ENCODE data around the gene OR4N5.

OR4N5 gene

DNA sequence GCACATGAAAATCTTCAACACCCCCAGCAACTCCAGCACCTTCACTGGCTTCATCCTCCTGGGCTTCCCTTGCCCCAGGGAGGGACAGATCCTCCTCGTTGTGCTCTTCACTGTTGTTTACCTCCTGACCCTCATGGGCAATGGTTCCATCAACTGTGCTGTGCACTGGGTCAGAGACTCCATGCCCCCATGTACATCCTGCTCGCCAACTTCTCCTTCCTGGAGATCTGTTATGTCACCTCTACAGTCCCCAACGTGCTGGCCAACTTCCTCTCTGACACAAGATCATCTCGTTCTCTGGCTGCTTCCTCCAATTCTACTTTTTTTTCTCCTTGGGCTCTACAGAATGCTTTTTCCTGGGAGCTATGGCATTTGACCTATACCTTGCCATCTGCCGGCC, 40.6 kb downstream of the OR4N5 start:
- Histone ChIP-seq H3K27me3 (ENCODE audit: control insufficient read depth in 1 of 2, insufficient read depth in 1 of 2, low read length in 2 of 2) (no peaks in the 10 kb centered on the region), H3K27ac (ENCODE audit: low read length, poor library complexity, severe bottlenecking) (no peak overlapping the region), H2BK5ac (ENCODE audit: low read depth, low read length, poor library complexity, severe bottlenecking) (no peak overlapping the region), H3K4ac (ENCODE audit: low read depth in 1 of 2, low read length in 2 of 2) (no peak overlapping the region), H2AK5ac (ENCODE audit: low read length, severe bottlenecking) (no peak overlapping the region), H3K23ac (ENCODE audit: low read length in 2 of 2) (no peak overlapping the region), H3K9me3 (ENCODE audit: control insufficient read depth, low read length) (no peaks in the 10 kb centered on the region), H3K9ac (ENCODE audit: low read length) (no peak overlapping the region), H2BK15ac (ENCODE audit: low read depth, poor library complexity, severe bottlenecking) (no peak overlapping the region), H3K4me1 (ENCODE audit: control insufficient read depth, insufficient read depth, low read depth, low read length) (no peaks in the 10 kb centered on the region), H4K91ac (ENCODE audit: low read length) (no peak overlapping the region), H3K4me3 (ENCODE audit: insufficient read depth in 1 of 2, low read depth in 1 of 2, low read length in 2 of 2) (no peak overlapping the region), H3K4me2 (ENCODE audit: low read length, poor library complexity, severe bottlenecking) (no peak overlapping the region), H2BK12ac (ENCODE audit: low read length in 2 of 2) (no peak overlapping the region), H3K18ac (ENCODE audit: low read depth in 1 of 2, low read length in 2 of 2) (no peak overlapping the region), H4K8ac (ENCODE audit: low read length) (no peak overlapping the region), H2AFZ (ENCODE audit: low read depth, low read length) (no peak overlapping the region), H3K79me1 (replicated peaks; ENCODE audit: low read length, poor library complexity, severe bottlenecking) (no peaks in the 10 kb centered on the region), H2BK120ac (ENCODE audit: low read depth, low read length) (no peak overlapping the region), H3K14ac (ENCODE audit: low read length in 2 of 2) (no peak overlapping the region), H3K36me3 (ENCODE audit: control insufficient read depth in 1 of 2, insufficient read depth in 2 of 2, low read depth in 1 of 2, low read length in 2 of 2) (no peaks in the 10 kb centered on the region)
- WGBS: 38% methylated on average over 5 of the region's 5 CpGs
- no peak for DNase-seq

DNA sequence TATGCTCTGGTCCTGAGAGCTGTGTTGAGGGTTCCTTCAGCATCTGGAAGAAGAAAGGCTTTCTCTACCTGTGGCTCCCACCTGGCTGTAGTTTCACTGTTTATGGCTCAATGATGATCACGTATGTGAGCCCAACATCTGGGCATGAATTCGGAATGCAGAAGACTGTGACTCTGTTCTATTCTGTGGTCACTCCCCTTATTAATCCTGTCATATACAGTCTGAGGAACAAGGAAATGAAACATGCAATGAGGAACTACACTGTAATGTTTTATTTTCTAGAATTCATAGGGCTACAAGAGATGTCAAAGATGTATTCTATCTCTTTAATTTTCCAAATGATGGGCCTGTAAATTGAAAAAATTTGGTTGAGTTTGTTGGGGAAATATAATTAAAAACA, 41.3 kb downstream of the OR4N5 start:
- no peak overlapping the region for H3K18ac ChIP-seq (ENCODE audit: low read depth in 1 of 2, low read length in 2 of 2)
- no peak overlapping the region for H2BK12ac ChIP-seq (ENCODE audit: low read length in 2 of 2)
- H3K27ac ChIP-seq (ENCODE audit: low read length, poor library complexity, severe bottlenecking): no peak overlapping the region
- no peak overlapping the region for H3K4me3 ChIP-seq (ENCODE audit: insufficient read depth in 1 of 2, low read depth in 1 of 2, low read length in 2 of 2)
- H4K8ac ChIP-seq (ENCODE audit: low read length): no peak overlapping the region
- H3K4me1 ChIP-seq (ENCODE audit: control insufficient read depth, insufficient read depth, low read depth, low read length): no peaks in the 10 kb centered on the region
- 50% methylated on average over 1 of the region's 2 CpGs for WGBS
- no peak overlapping the region for H2BK5ac ChIP-seq (ENCODE audit: low read depth, low read length, poor library complexity, severe bottlenecking)
- H3K9me3 ChIP-seq (ENCODE audit: control insufficient read depth, low read length): no peaks in the 10 kb centered on the region
- no peak overlapping the region for H3K4ac ChIP-seq (ENCODE audit: low read depth in 1 of 2, low read length in 2 of 2)
- H3K23ac ChIP-seq (ENCODE audit: low read length in 2 of 2): no peak overlapping the region
- no peak overlapping the region for H4K91ac ChIP-seq (ENCODE audit: low read length)
- H3K36me3 ChIP-seq (ENCODE audit: control insufficient read depth in 1 of 2, insufficient read depth in 2 of 2, low read depth in 1 of 2, low read length in 2 of 2): no peaks in the 10 kb centered on the region
- H2BK15ac ChIP-seq (ENCODE audit: low read depth, poor library complexity, severe bottlenecking): no peak overlapping the region
- no peak overlapping the region for H3K9ac ChIP-seq (ENCODE audit: low read length)
- H3K79me1 ChIP-seq (replicated peaks; ENCODE audit: low read length, poor library complexity, severe bottlenecking): no peaks in the 10 kb centered on the region
- no peak overlapping the region for H2AFZ ChIP-seq (ENCODE audit: low read depth, low read length)
- H2BK120ac ChIP-seq (ENCODE audit: low read depth, low read length): no peak overlapping the region
- no peak for DNase-seq
- H3K14ac ChIP-seq (ENCODE audit: low read length in 2 of 2): no peak overlapping the region
- no peak overlapping the region for H2AK5ac ChIP-seq (ENCODE audit: low read length, severe bottlenecking)
- no peaks in the 10 kb centered on the region for H3K27me3 ChIP-seq (ENCODE audit: control insufficient read depth in 1 of 2, insufficient read depth in 1 of 2, low read length in 2 of 2)
- no peak overlapping the region for H3K4me2 ChIP-seq (ENCODE audit: low read length, poor library complexity, severe bottlenecking)

DNA sequence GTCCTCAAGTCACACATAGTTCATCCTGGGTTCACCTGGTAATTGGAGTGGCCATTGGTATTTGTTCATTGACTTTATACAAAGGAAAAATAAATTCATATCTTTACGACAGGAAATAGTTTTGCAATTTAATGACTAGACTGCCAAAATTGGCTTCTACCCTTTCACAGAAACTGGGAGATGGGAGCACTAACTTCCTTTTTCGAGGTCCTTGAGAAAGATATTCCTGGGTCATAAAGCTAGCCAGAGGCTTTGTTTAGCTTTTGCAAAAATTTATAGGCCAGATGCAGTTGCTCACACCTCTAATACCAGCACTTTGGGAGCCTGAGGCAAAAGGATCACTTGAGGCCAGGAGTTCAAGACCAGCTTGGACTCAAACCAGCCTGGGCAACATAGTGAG, 41.9 kb downstream of the OR4N5 start:
- Histone ChIP-seq H3K4me2 (ENCODE audit: low read length, poor library complexity, severe bottlenecking) (no peak overlapping the region), H4K91ac (ENCODE audit: low read length) (no peak overlapping the region), H2BK15ac (ENCODE audit: low read depth, poor library complexity, severe bottlenecking) (no peak overlapping the region), H2AK5ac (ENCODE audit: low read length, severe bottlenecking) (no peak overlapping the region), H3K18ac (ENCODE audit: low read depth in 1 of 2, low read length in 2 of 2) (no peak overlapping the region), H3K9me3 (ENCODE audit: control insufficient read depth, low read length) (no peaks in the 10 kb centered on the region), H4K8ac (ENCODE audit: low read length) (no peak overlapping the region), H3K4me3 (ENCODE audit: insufficient read depth in 1 of 2, low read depth in 1 of 2, low read length in 2 of 2) (no peak overlapping the region), H2AFZ (ENCODE audit: low read depth, low read length) (no peak overlapping the region), H3K9ac (ENCODE audit: low read length) (no peak overlapping the region), H3K23ac (ENCODE audit: low read length in 2 of 2) (no peak overlapping the region), H2BK120ac (ENCODE audit: low read depth, low read length) (no peak overlapping the region), H2BK12ac (ENCODE audit: low read length in 2 of 2) (no peak overlapping the region), H3K36me3 (ENCODE audit: control insufficient read depth in 1 of 2, insufficient read depth in 2 of 2, low read depth in 1 of 2, low read length in 2 of 2) (no peaks in the 10 kb centered on the region), H3K79me1 (replicated peaks; ENCODE audit: low read length, poor library complexity, severe bottlenecking) (no peaks in the 10 kb centered on the region), H3K4me1 (ENCODE audit: control insufficient read depth, insufficient read depth, low read depth, low read length) (no peaks in the 10 kb centered on the region), H3K14ac (ENCODE audit: low read length in 2 of 2) (no peak overlapping the region), H3K27me3 (ENCODE audit: control insufficient read depth in 1 of 2, insufficient read depth in 1 of 2, low read length in 2 of 2) (no peaks in the 10 kb centered on the region), H3K4ac (ENCODE audit: low read depth in 1 of 2, low read length in 2 of 2) (no peak overlapping the region), H2BK5ac (ENCODE audit: low read depth, low read length, poor library complexity, severe bottlenecking) (no peak overlapping the region), H3K27ac (ENCODE audit: low read length, poor library complexity, severe bottlenecking) (no peak overlapping the region)
- no peak for DNase-seq
- WGBS: 30% methylated on average over 1 of the region's 2 CpGs

DNA sequence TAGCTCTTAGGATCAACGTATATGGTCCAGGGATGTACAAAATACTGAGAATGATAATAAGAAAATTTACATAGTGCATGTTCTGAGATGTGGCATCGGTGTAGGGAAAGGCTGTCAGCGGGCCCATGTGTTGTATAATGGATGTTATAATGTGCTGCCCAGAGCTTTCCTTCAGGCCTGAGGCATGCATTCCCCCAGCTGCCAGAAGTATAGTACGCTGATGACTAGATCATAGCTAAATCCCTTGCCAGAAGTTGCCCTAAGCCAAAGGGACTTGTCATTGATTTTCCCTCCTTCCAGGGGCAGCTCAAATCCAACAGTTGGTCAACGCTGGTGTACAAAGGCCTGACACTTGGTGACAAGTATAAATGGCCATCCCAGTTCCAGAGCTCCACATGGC, 45.6 kb downstream of the OR4N5 start:
- Histone ChIP-seq H2BK15ac (ENCODE audit: low read depth, poor library complexity, severe bottlenecking) (no peak overlapping the region), H2BK5ac (ENCODE audit: low read depth, low read length, poor library complexity, severe bottlenecking) (no peak overlapping the region), H3K23ac (ENCODE audit: low read length in 2 of 2) (no peak overlapping the region), H3K27ac (ENCODE audit: low read length, poor library complexity, severe bottlenecking) (no peak overlapping the region), H3K27me3 (ENCODE audit: control insufficient read depth in 1 of 2, insufficient read depth in 1 of 2, low read length in 2 of 2) (no peaks in the 10 kb centered on the region), H4K8ac (ENCODE audit: low read length) (no peak overlapping the region), H3K4me2 (ENCODE audit: low read length, poor library complexity, severe bottlenecking) (no peak overlapping the region), H4K91ac (ENCODE audit: low read length) (no peak overlapping the region), H2AFZ (ENCODE audit: low read depth, low read length) (no peak overlapping the region), H3K14ac (ENCODE audit: low read length in 2 of 2) (no peak overlapping the region), H2AK5ac (ENCODE audit: low read length, severe bottlenecking) (no peak overlapping the region), H3K18ac (ENCODE audit: low read depth in 1 of 2, low read length in 2 of 2) (no peak overlapping the region), H3K9ac (ENCODE audit: low read length) (no peak overlapping the region), H3K4ac (ENCODE audit: low read depth in 1 of 2, low read length in 2 of 2) (no peak overlapping the region), H3K4me3 (ENCODE audit: insufficient read depth in 1 of 2, low read depth in 1 of 2, low read length in 2 of 2) (no peak overlapping the region), H3K36me3 (ENCODE audit: control insufficient read depth in 1 of 2, insufficient read depth in 2 of 2, low read depth in 1 of 2, low read length in 2 of 2) (no peaks in the 10 kb centered on the region), H3K79me1 (replicated peaks; ENCODE audit: low read length, poor library complexity, severe bottlenecking) (no peaks in the 10 kb centered on the region), H2BK12ac (ENCODE audit: low read length in 2 of 2) (no peak overlapping the region), H2BK120ac (ENCODE audit: low read depth, low read length) (no peak overlapping the region), H3K9me3 (ENCODE audit: control insufficient read depth, low read length) (no peaks in the 10 kb centered on the region), H3K4me1 (ENCODE audit: control insufficient read depth, insufficient read depth, low read depth, low read length) (no peaks in the 10 kb centered on the region)
- DNase-seq: no peak
- 51% methylated on average over 5 of the region's 5 CpGs for WGBS

All from mesenchymal stem cell (in vitro differentiated cells and primary cell).